Dermis microvascular lymphatic vessel endothelial cell (primary cell): Measurements from ENCODE around the gene SH3PXD2A. TPM values are rescaled to one million over a fixed set of nuclear protein-coding genes. Genes with fewer than 3 reads are reported as not detected.
A peak's percentile ranks its signal among the peaks of the same experiment; 100 is the strongest.

Experiments used
- DNase-seq, 2 donors: peaks; one replicate each; pipeline versions ENCODE4 v3.0.0 to v3.0.0-alpha.2; 2010; ENCODE audit warnings: low read depth in 2 of 2
- total RNA-seq: library from RNA; depleted of rRNA; stranded (reverse); fragments of >200 nt; gene quantifications from 2 replicates; pipeline ENCODE4 v1.2.1, GENCODE V29; 2014

Gene SH3PXD2A
- total RNA-seq, 1 donor from 2014 or later: 2.6 TPM

DNA sequence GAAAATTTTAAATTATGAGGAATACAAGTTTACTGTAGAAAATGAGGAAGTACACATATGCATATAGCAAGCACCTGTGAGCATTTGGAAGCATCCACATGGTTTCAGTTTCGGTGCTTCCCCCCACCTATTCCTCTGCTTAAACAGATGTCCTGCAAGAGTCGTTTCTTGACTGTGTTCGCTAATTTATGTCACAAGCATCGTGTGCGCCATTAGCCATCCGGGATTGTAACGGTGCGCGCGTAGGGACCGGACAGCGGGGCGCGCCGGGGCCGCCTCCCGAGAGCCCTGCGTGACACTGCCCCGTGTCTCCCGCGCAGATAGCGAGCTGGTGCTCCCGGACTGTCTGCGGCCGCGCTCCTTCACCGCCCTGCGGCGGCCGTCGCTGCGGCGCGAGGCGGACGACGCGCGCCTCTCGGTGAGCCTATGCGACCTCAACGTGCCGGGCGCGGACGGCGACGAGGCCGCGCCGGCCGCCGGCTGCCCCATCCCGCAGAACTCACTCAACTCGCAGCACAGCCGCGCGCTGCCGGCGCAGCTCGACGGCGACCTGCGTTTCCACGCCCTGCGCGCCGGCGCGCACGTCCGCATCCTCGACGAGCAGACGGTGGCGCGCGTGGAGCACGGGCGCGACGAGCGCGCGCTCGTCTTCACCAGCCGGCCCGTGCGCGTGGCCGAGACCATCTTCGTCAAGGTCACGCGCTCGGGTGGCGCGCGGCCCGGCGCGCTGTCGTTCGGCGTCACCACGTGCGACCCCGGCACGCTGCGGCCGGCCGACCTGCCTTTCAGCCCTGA is 271.0 kb downstream of the SH3PXD2A start:
- DNase-seq: peak in 1 of 2 donors; percentile 30

DNA sequence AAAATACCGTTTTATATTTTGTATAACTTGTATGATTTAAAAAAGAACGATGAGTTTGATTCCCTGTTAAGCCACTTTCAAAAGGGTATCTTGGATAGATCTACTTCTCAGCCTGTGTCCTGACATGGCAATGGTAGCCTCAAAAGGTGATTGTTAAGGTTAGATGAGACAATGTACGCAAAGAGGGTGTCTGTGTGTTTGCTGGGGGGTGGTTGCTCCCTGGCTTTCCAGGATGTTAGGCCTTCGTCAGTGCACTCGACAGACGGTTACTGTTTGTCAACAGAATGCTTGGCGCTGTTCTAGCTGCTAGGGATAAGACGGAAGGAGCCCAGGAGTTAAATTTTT is 271.5 kb downstream of the SH3PXD2A start:
- DNase-seq: no peak

DNA sequence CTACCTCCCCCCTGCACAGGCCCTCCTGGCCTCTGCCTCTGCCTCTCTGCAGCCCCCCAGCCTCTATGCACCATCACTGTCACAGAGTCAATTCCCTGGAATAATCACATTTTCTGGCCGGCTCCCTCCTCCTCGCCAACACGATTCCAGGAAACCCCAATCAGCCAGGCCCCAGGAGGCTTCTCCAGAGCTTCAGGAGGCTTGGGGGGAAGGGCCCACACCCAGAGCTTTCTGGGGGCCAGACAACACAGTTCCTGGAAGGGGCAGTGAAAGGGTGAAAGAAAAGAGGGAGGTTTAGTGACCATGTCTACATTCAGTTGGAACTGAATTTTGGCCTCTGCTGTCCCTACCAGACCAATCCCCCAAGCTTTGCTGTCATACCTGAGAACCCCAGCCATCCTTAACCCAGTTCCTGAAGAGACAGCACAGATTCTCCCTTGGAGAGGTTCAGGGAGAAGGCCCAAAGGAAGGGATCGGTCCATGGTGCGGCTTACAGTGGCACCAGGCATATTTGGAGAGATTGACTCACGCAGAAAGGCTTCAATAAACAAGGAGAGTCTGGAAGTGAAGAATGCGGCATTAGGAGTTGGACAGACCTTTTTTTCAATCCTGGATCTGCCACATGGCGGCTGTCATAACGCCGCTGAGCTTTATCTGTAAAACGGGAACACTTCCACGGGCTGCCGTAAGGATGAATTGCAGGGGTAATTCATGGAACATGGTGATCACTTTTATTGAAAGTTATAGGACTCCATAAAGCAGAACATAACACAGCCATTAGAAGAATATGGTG is 272.8 kb downstream of the SH3PXD2A start:
- no peak for DNase-seq

DNA sequence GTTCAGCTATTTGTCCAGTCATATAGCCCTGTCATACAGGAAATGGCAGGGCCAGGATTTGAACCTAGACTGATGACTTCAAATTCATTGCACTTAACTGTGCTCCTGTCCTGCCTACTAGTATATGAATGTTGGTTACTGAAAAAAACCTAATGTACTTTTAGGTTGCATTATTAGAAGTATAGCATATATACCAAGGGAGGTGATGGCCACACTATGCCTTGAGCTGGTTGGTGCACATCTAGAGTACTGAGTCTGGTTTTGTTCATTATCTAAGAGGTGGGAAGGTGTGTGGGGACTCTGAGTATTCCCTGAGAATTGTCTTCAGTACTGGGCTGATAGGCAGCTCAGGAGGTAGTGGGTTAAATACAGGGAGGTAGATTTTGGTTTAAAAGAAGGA is 273.9 kb downstream of the SH3PXD2A start:
- no peak for DNase-seq

DNA sequence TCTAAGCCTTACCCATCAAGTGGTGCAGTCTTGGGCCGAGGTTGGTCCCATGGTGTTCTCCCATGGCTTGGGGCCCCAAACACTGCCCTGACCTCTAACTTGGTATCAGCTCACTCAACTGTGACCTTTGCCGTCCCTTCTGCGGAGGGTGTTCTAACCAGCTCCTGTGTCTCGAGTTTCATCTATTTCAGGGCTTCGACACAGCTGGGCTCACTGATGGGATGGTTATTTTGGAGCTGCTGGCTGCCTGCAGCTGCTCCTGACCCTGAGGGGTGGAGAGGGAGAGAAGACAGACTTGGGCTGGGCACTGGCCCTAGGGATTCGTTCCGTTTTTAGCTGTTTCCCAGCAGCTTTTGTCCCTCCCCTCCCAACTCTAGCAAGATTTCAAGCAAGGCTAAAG is 274.9 kb downstream of the SH3PXD2A start:
- DNase-seq: no peak

DNA sequence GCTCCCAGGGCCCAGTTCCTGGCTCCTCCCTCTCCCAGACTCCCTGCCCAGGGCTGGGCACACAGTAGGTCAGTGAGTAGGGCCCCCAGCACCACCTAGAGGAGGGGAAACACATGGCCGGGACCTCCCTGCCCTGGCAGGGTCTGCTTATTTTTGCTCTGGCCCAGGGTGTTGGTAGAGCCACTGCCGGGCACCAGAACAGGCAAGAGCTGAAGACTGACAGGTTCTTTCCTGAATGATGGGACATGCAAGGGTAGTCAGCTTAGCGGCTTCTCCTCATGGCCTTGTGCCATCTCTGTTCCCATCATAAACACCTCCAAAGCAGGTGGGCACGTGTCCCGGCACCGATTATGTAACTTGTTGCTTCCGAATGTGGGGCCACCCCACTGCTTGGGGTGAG is 275.4 kb downstream of the SH3PXD2A start:
- DNase-seq: no peak

DNA sequence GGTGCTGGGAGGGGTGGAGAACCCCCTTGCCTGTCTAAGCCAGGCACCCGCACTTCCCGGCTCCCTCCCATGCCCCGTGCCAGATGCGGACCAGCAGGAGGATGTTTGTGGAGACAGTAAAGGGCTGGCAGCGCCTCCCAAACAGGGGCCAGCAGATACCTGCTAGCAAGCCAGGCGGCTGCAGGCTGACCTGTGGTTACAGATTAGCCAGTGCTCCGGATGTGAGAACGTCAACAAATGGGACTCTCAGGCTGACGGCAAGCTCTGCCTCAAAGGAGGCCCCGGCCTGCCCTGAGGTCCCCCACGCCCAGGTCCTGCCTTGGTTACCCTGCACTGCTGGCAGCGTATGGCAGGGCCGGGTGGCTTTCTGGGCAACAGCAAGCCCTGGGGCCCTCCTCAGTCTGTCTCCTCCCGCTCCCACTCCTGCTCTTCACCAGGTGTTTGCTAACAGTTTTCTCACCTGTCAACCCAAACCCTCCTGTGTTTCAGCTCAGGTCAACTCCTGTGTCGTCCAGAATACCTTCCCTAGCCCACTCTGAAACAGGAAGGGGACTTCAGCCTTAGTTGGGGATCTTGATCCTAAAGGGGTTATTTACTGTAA is 276.5 kb downstream of the SH3PXD2A start:
- DNase-seq: peak in 1 of 2 donors; percentile 19

DNA sequence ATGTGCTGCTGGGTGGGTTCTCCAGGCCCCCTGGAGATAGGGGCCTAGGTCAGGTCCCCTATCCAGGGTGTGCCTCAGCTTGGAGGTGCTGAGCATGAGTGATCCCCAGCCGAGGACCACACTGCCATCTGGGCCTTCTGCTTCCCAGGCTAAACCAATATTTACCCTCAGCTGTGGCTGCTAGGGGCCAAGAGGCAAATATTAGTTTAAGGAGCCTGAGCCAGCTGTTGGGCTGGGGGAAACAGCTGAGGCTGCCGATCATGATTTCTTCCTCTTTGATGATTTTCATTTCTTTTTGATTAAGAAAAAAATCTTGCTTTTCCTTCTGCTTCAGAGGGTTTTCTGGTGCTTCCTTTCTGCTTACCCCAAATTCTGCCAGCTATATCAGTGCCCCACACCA is 278.5 kb downstream of the SH3PXD2A start:
- DNase-seq: no peak

DNA sequence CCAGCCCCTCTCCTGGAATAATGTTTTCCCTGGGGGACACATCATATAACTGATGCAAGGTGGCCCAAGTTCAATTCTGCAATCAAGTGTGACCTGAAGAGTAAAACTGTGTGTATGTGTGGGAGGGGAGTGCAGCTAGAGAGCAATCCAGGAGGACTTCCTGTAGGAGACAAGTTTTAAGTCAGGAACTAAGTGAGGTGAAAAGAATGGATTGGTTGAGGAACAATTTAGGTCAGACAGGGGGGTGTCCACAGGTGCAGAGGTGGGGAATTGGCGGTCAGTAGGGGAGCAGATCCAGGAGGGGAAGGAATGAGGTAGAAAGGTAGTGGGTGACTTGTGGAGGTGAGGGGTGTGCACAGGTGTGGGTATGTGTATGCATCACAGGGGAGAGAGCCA is 279.3 kb downstream of the SH3PXD2A start:
- no peak for DNase-seq

DNA sequence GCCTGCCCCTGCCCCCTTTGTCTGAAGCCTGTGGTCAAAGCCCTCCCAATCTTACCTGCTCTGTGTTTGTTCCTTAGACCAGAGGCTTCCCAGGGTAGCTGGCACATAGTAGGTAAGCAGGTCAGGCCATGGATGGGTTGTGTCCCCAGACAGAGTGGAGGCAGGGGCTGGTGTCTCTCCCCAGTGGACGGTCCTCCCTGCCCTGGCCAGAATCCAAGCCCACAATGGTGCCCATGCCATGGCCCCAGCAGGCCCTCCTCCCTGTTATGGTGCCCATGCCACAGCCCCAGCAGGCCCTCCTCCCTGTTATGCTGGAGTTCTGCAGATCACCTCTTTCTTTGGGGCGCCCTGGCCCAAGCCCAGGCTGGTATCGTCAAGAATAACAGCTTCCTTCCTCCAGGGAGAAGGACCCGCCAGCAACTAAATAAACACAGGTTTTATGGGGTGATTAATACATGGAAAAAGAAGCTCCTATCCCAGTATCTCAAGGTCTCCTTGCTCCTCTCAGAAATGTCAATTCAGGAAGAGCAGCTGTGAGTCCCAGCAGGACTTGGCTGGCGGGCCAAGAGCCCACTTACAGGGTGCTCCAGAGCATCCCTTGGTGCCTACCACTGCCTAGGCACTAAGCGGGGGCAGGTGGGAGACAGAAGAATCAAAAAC is 279.8 kb downstream of the SH3PXD2A start:
- no peak for DNase-seq

DNA sequence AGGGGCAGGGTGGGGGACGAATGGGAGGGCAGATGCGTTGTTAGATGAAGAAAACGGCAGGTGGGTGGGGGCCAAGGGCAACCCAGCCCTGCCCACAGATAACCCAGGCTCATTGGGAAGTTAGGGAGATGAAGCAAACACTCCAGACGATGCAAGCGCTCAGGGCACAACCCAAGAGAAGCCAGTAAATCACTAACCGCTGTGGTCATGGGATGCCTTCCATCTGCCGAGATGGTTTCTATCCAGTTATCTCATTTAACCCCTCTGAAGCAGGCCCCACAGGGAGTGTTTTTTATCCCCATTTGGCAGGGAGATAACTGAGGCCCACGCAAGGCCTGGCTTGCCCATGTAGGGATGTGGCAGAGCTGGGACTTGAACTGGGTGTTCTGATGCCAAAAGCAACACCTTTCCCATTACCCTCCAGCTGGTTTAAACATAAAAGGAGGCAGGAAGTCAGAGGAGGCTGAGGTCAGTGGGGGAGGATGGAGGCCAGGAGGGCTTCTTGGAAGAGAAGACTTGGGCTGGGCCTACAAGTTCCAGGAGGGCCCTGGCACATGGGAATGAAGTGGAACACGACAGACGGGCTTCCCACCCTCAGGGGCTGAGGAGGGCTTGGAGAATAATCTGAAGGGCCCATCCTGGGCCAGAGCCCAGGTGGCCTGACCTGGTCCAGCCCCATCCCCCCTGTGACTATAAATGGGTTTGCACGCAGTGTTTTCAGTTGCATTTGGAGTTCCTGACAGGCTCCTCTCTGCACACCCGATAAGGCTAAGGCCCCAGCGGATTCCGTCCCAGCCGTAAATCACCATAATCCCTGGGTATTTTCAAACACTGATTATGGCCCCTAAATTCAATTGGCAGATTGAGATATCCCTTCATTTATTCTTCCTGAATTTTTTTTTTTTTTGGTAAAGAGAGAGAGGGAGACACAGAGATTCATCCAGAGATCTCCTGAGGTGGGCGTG is 281.0 kb downstream of the SH3PXD2A start:
- DNase-seq: no peak

DNA sequence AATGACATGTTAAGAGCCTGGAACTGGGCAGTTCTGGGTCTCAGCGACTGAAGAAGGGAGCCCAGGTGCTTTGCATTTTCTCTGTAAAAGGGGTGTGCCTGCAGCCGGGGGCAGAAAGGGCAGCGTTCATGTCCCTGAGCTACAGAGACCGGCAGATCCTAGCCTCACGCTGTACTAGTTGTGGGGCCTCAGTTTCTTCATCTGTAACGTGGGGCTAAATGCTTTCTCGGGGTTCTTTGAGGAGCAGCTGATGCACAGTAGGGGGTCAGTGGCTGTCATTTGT is 282.2 kb downstream of the SH3PXD2A start:
- DNase-seq: no peak

DNA sequence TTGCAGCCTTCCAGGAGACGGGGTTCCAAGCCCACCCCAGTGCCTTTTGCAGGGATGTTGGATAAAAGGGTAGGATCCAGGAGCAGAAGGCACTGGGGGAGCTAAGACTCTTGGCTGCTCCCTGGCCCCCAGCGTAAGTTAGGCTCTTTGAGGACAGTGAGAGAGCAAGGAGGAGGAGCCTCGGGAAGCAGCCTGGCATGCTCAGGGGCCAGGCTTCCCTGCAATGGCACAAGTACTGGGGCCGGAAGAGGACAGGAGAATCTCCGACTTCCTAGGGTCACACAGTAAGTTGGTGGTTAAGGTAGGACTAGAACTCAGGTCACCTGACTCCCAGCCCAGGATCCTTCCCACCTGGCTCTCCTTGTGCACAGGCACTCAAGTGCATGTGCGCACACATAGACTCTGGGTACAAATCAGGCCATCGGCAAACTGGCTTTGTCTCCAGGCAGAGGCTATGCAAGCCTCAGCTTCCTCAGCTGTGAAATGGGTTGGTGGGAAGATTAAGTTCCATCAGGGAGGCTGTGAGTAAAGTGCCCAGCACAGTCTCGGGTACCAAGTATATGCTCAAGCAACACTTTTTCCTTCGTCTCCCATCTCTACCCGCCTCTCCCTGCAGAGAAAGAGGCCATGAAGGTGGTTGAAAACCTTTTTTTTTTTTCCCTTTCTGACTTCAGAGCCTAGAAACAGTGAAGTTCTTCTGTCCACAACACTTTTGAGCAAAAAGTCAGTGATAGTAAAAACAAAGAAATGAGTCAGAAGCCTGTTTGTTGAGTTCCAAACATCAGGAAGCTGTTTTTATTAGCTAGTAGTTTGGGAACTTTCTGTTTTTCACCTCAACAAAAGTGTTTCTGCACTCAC is 282.8 kb downstream of the SH3PXD2A start:
- no peak for DNase-seq

DNA sequence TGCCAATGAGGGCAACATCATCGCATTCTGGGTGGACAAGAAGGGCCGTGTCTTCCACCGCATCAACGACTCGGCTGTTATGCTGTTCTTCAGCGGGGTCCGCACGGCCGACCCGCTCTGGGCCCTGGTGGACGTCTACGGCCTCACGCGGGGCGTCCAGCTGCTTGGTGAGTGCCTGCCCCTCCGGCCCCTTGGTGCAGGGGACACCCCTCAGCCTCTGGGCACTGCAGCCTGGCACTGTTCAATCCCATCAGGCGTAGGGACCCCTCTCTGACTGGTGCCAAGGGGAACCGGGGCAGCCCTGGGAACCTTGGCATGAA is 283.8 kb downstream of the SH3PXD2A start:
- DNase-seq: no peak

DNA sequence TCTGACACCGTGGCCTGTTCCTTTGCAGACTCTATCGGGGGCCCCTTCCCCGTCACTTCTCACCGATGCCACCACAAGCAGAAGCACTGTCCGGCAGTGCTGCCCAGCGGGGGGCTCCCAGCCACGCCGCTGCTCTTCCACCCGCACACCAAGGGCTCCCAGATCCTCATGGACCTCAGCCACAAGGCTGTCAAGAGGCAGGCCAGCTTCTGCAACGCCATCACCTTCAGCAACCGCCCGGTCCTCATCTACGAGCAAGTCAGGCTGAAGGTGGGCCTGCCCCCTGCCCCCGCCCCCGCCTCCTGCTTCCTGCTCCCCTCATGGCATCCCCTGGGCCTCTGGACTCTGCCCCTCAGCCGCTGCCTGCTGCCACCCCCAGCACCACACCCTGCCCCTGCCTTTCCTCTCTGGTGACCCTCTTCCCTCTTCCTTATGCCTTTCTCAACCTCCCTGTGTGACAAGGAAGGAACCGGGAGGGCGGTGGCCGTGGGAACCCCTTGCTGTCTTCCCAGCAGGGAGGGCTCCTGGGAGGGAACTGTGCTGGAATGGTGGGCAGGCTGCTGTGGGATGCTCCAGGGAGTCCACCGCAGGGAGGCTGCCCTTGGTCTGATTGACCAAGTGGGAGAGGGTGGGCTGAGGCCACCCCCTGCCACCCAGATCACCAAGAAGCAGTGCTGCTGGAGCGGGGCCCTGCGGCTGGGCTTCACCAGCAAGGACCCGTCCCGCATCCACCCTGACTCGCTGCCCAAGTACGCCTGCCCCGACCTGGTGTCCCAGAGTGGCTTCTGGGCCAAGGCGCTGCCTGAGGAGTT is 284.3 kb downstream of the SH3PXD2A start:
- DNase-seq: no peak

DNA sequence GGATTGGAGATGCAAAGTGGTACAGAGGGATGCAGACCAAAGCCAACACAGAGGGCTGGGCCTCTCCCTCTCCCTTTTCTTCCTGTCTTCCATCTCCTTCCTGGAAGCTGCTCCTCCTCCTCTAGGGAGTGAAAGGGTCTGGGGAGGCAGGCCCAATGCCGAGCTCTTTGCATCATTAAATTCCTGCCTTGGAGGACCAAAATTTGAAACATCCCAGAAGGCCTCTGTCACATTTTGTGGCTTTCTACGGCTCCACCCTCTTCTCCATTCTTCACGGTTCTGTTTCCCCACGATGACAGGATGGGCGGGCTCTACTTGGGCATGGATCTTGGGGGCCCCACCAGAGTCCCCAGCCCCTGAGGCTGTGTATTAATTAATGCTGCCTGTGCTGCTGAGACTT is 285.5 kb downstream of the SH3PXD2A start:
- no peak for DNase-seq

DNA sequence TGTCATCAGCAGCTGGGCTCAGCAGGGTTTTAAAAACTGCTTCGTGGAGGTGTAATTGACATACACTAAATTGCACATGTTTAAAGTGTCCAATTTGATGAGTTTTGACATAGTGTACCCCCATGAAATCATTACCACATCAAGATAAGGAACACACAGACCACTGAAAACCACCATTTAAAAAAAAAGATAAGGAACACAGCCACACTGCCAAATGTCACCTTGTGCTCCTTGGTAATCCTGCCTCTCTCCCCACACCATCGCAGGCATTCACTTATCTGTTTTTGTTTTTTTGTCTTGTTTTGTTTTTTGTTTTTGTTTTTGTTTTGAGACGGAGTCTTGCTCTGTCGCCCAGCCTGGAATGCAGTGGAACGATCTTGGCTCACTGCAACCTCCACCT is 286.9 kb downstream of the SH3PXD2A start:
- DNase-seq: no peak

DNA sequence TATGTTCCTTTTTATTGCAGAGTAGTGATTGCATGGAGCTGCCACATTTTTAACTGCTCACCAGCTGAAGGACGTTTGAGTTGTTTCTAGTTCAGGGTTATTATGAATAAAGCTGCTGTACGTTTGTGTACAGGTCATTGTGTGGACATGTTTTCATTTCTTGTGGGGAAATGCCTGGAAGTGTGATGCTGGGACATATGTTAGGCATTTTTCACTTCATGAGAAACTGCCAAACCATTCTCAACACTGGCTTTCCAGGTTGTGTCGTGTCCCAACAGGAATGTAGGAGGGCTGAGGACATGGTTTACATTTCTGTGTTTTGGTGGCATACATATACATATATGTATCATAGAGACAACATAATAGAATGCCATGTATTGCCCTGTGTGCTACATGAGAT is 288.8 kb downstream of the SH3PXD2A start:
- no peak for DNase-seq

DNA sequence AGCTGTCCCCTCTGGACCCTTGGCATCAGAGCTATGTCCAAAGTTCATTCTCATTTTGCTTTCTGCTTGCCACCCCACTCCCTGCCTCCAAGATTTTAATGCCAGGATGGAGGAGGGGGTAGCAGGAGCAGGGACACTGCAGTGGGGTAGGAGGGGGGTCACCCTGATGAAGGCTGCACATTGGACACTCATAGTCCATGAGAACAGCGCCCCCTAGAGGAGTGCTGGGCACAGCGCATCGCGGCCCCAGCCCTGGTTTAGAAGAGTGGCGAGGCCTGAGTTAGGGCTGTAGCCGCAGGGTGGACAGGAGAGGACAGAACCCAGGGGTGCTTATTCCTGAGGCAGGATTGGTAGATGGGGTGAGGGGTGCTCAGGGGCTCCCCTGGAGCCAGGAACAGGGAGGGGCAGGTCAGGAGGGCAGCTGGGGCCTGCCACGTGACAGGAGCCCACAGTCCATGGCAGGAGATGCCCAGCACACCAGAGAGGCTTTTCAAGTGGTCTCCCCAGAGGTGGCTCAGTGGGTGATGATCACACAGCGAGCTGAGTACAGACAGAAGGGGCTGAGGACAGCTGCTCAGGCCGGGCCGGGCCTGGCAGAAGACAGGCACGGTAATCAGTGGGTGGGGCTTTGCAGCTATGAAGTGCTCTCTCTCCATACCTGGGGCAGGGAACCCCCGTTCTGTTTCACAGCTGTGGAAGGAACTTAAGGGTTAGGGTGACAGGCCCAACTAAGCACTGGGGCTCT is 290.4 kb downstream of the SH3PXD2A start:
- DNase-seq: peak in 1 of 2 donors; percentile 31
